Measurements from ENCODE around the gene WDR62. TPM values are rescaled to one million over a fixed set of nuclear protein-coding genes. Genes with fewer than 3 reads are reported as not detected.
A peak's percentile ranks its signal among the peaks of the same experiment; 100 is the strongest.

Gene WDR62
- total RNA-seq (ENCODE audit: low replicate concordance), result 0.25 and 10.1 TPM in 2 replicates

DNA sequence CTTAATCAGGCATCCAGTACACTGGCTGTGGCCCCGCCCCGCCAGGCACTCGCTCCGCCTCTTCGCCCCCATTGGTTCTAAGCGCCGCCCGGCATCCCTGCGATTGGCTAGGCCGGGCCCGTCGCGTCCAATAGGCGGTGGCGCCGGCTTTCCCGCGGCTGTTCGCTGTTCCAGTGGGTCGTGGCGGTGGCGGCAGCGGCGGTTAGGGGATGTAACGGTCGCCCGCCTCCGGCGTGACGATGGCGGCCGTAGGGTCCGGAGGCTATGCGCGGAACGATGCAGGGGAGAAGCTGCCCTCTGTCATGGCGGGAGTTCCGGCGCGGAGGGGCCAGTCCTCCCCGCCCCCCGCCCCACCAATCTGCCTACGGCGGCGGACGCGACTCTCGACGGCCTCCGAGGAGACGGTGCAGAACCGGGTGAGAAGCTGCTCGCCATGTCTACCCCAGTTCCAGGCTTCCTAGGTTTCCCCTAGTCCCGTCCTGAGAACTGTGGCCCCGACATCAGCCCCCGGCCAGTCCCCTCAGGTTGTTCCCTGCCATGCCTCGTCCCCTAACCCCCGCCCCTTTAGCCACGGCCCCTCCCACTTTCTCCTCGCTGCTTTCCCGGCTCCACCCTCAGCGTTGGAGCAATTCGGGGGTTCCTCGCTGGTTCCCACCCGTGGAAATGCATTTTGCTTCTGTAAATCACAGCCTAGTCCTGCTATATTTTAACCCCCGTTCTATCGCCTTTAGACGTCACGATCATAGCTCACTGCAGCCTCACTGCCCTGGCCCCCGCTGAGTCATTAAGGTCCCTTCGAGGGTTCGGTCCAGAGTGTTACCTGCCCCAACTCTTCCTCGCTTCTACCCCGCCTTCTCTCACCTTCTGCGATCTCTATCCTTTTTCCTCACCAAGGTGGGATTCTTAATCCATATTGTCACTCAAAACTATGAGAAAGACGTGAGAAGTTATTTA lies at the start of gene WDR62:
Gene WDR62 (plus strand): TSS at position 165 of the 954 bp plus-strand sequence. CDS start 75 bp downstream, at position 240.
- TF ChIP-seq, protein P1, sequence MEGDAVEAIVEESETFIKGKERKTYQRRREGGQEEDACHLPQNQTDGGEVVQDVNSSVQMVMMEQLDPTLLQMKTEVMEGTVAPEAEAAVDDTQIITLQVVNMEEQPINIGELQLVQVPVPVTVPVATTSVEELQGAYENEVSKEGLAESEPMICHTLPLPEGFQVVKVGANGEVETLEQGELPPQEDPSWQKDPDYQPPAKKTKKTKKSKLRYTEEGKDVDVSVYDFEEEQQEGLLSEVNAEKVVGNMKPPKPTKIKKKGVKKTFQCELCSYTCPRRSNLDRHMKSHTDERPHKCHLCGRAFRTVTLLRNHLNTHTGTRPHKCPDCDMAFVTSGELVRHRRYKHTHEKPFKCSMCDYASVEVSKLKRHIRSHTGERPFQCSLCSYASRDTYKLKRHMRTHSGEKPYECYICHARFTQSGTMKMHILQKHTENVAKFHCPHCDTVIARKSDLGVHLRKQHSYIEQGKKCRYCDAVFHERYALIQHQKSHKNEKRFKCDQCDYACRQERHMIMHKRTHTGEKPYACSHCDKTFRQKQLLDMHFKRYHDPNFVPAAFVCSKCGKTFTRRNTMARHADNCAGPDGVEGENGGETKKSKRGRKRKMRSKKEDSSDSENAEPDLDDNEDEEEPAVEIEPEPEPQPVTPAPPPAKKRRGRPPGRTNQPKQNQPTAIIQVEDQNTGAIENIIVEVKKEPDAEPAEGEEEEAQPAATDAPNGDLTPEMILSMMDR (IDR thresholded peaks at IDR 0.05; ENCODE audit: insufficient read depth, low read length), result no peak
- DNase-seq (ENCODE audit: low read depth), result no peak
- peak within 1 kb of the TSS; percentile 72 for H3K4me3 ChIP-seq (ENCODE audit: low read depth, low read length)

- H3K4me3 ChIP-seq (ENCODE audit: low read depth, low read length), result no peak overlapping the region
- TF ChIP-seq, protein P1 (IDR thresholded peaks at IDR 0.05; ENCODE audit: insufficient read depth, low read length), result no peak
These were observed 47.7 kb upstream of the WDR62 start for GRCh38 chr19:36006955-36007354.

DNA sequence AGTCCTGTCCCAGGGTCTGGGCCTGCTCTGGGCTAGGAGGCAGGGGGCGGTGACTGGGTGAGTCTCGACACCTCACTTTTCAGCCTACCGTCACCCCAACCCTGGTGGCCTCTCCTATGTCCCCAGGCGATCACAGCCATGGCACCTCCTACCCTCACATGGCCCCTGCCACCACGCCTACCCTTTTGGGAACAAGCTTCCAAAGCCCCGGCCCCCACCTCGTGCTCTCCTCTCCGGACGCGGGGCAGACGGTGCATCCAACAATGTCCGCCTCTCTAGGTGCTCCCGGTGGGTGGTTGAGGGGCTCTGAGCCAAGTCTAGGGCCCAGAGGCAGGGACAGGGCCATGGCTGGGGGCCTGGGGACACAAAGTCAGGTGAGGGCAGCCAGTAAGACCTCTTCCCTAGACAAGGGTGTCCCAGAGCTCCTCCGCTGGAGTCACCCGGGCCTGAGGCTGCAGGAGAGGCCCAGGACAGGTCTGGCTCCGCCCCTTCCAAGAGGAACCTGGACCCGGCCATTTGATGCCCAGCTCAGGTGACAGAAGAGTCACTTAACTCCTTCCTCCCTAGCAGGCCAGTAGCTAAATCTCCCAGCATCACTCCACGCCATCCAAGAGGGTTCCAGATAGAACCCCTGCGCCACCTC lies 46.2 kb upstream of the WDR62 start, which contains the start of gene SYNE4:
Gene SYNE4 (minus strand): TSS at position 478 of the 643 bp plus-strand sequence. CDS start 132 bp downstream, at position 346.
- TF ChIP-seq, protein P1 (IDR thresholded peaks at IDR 0.05; ENCODE audit: insufficient read depth, low read length), result no peak
- no peak for DNase-seq (ENCODE audit: low read depth)
- H3K4me3 ChIP-seq (ENCODE audit: low read depth, low read length), result peak within 1 kb of the TSS; percentile 58

More at GRCh38 chr19:36006955-36007354, 47.7 kb upstream of the WDR62 start:
- DNase-seq (ENCODE audit: low read depth), result no peak

DNA sequence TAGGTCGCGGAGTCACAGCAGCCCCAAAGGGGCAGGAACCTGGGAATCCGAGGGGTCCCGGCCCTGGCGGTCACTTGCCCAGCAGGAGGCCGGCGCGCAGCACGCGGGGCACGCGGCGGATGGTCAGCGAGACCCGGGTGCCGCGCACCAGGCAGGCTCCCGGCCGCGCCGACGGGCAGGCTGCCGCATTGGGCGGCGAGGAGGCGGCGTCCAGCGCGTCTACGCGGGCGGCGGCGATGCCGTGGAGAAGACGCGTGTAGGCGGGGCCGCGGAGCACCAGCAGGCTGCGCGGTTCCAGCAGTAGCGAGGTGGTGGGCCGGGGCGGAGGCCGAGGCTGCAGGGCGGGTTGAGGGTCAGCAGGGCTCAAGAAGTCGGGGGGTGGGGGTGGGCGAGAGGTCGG lies 45.5 kb upstream of the WDR62 start:
- peak; percentile 46 for DNase-seq (ENCODE audit: low read depth)
- TF ChIP-seq, protein P1 (IDR thresholded peaks at IDR 0.05; ENCODE audit: insufficient read depth, low read length), result no peak
- H3K4me3 ChIP-seq (ENCODE audit: low read depth, low read length), result peak overlapping the region; percentile 58

GRCh38 chr19:36009633-36010379 lies 44.9 kb upstream of the WDR62 start:
- H3K4me3 ChIP-seq (ENCODE audit: low read depth, low read length), result peak overlapping the region; percentile 58
- DNase-seq (ENCODE audit: low read depth), result no peak
- TF ChIP-seq, protein P1 (IDR thresholded peaks at IDR 0.05; ENCODE audit: insufficient read depth, low read length), result no peak

DNA sequence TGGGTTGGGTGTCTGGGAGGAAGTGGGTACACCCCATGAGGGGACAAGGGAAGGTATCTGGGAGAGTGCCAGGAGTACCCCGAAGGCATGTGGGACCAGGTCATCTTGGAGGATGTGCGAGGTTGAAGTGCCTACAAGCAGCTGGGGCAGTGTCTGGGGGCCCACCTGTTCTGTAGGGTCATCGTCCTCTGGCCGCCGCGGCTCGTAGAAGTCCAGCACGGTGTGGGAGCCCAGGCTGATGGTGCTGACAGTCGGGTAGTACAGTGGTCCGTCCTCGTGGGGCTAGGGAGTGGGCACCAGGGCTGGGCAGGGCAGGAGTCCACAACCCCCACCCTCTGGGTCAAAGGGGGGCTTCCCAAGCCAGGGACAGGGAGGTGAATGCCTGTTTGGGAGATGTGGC lies 44.3 kb upstream of the WDR62 start:
- DNase-seq (ENCODE audit: low read depth), result no peak
- TF ChIP-seq, protein P1 (IDR thresholded peaks at IDR 0.05; ENCODE audit: insufficient read depth, low read length), result no peak
- H3K4me3 ChIP-seq (ENCODE audit: low read depth, low read length), result no peak overlapping the region

All from fibroblast of the aortic adventitia (primary cell).